HG03060 (cell line): ENCODE results near the gene FNBP1L.
"Not testable (repeated sequence)": the region's sequence is repeated elsewhere in the genome, so short reads cannot be mapped to it uniquely, and the experiment has no call there.

Experiments
- ATAC-seq: cut with Tn5 transposase; IDR thresholded peaks from one replicate; pipeline ENCODE4 v1.9.1; 2021; ENCODE audit warnings: low read depth, moderate number of reproducible peaks; ENCODE audit not compliant: unreplicated experiment

The FNBP1L gene

DNA sequence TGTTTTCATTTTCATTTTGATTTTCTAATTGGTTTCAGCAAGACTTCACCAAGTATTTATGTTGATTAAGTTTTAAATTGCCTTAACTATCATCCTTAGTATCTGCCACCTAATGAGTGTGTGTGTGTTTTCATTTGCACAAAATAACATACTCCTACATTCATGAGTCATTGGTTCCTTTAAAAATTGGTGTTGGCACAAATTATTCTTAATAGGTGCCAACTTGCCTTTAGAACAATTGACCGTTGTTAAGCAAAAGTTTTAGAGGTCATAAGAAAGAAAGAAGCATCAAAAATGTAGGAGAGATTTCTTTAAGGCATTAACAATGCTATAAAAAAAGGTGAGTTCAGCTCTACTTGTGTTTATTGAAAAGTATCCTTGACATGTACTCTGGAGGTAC, 77.5 kb downstream of the FNBP1L start:
- no peak for ATAC-seq

DNA sequence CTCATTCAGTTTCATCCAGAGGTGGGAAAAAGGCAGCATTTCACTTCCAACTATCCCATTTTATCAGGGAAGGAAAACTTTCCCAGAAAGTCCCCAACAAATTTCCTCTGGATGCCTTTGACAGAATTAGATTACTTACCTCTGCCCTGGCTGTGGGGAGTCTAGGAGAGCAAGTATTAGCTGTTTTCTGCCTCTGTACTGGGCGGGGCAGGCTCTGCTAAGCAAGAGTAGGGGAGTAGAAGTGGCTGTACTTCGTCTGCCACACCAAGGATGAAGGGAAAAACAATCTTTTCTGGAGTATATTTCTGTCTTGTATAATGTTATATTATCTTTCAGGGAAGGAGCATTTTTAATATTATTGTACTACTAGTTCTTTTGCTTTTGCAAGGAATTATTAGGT, 78.5 kb downstream of the FNBP1L start:
- no peak for ATAC-seq

DNA sequence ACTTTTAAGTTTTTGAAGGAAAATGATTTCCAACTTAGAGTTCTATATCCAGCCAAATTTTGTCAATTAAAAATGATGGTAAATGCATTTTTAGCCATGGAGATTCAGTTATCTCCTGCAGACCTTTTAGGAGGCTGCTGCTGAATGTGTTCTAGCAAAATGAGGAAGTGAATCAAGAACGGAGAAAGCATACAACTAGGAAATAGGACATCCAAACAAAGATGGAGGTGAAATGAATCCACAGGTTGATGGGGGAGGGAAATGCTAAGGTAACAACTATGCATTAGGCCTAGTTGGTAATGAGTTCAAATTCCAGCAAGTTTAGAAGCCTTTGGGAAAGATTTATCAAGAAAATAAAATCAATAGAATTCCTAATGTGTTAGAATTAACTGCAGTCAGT, 80.5 kb downstream of the FNBP1L start:
- ATAC-seq, result no peak

DNA sequence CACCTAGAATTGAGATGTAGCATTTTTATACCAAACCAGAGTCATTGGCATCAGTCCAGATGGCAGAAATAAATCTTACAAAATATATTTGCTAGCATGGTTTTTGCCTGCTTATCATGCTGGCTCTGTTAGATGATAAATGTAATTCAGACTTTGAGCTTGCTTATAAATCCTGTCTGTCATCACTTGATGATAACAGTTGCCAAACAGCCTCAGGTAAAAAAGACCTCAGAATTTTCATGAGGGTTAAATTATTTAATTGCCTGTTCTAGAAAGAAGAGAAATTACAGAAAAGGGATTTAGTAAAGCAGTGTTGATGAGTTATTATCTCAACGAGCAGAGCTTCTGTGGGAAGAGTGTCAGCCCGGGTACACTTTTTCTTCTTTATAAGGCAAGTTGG, 83.3 kb downstream of the FNBP1L start:
- no peak for ATAC-seq

DNA sequence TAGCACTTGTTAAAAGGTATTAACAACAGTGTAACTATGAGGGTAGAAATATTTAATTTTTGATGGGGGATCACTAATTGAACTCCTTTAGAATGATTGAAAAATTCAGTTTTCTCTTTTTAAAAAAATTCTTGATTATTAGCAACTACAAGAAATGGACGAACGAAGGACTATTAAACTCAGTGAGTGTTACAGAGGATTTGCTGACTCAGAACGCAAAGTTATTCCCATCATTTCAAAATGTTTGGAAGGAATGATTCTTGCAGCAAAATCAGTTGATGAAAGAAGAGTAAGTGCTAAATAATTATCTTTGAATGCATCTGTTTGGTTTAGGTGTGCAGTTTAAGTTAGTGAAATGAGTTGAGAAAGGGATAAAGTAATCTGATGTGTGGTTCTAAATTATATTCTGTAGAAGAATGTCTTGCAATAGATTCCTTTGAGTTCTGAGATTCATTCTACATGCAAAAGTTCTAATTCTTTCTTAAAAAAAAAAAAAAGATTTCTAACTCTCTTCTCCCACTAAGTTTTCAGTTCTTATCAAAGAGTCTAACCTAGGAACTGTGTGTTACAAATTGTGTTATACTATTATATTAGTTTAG, 85.0 kb downstream of the FNBP1L start:
- ATAC-seq, result no peak

DNA sequence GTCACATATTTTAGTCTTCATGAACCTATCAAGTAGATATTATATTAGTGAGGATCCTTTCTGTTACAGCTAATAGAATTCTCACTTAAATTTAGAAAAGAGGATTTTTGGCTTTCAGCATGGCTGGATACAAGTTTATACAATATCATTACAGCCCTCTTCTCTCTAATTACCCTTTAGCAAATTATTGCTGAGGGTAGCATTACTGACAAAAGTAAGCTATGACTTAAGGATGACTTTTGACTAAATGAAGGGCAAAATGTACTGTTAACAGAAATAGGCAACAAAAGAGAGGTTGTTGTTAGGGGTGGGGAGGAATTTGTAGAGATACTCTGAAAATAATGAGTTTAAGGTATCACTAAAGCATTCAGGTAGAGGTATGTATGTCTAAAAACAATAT, 85.8 kb downstream of the FNBP1L start:
- no peak for ATAC-seq

- no peak for ATAC-seq
Observed at GRCh38 chr1:93537396-93537795, 89.5 kb downstream of the FNBP1L start.

DNA sequence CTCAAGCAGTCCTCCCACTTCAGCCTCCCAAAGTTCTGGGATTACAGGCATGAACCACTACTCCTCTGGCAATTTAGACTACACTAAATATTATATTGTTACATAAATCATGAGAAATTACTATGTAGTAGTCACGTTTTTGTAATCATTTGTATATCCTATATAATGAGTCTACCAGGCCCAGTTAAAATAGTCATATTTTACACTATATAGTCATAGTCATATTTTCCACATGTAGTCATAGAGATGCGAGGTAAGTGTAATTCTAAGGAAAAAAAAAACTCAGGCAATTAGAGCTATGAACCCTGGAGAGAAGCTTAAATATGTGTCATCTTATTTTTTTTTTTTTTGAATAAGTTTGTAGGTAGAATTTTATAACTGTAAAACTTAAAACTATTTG, 90.0 kb downstream of the FNBP1L start:
- ATAC-seq, result no peak

DNA sequence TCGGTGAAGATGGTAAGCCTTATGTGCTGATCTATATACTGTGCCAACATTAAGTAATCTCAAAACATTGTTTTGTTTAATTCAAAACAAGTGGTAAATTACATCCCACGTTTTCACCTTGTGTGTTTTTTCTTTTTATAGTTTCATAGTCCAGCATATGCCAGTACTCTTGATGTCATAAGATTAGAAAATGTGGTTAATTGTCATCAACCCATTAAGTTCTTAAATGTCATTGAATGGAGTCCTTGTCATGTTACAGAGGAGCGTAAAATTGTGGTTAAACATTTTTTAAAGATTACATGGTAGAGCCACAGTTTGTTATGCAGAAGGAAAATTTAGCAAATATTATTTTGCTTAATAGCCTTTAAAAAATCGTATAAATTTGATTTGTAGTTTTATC, 93.1 kb downstream of the FNBP1L start:
- ATAC-seq, result no peak

DNA sequence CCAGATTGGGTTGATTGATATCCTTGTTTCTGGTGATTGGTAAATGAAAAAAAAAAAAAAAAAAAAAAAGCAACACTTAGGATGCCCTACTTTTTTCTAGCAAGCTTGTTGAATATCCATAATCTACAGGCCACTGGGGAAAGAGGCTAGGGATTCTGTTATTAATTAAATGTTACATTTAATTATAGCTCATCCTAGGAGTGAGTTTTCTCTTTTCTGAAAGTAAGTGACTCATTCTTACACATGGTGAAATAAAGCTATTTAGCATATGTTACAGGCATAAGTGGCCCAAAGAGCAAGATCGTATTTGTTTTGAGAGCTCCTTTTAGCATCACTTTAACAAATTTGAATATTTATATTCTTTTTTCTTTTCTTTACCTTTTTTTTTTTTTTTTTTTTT, 94.5 kb downstream of the FNBP1L start:
- ATAC-seq, result no peak

DNA sequence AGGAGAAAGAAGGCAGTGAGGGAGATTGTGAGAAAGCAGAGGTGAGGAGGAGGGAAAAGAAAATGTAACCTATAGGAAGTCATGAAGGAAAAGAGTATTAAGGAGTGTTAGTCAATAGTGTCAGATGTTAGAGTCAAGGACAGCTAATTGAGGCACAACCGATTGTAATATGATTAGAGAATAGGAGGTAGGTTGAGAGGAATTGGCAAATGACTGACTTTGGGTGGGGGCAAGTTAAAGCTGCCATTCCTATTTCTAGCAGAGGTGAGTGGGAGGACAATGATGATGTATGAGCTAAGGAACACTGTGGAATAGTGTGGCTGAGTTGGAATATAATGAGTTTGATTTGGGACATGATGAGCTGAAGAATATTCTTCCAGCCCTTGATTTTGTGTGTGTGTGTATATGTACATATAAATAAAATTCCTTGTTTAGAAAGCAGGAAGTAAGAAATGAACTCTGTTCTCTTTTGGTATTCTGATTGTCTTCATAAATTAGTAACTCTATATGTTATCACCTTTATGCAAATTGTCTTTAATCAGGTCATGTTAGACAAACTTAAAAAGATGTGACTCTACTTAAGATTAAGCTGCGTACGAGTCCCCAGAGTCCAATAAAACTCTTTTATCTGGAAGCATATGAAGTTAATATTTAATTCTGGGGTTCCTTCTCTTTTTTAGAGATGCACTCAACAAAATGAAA, 98.4 kb downstream of the FNBP1L start:
- no peak for ATAC-seq

DNA sequence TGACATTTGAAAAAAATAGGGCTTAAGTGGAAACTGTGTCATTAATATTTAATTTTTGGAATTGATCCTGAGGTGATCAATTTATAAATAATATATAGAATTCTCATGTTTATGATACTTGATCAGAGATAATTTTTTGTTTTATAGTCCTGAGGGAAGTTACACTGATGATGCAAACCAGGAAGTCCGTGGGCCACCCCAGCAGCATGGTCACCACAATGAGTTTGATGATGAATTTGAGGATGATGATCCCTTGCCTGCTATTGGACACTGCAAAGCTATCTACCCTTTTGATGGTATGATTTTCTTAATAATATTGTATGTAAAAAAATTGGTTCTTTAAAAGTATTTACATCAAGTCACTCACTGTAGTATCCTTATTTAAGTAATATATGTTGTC, 101.2 kb downstream of the FNBP1L start:
- ATAC-seq, result no peak

DNA sequence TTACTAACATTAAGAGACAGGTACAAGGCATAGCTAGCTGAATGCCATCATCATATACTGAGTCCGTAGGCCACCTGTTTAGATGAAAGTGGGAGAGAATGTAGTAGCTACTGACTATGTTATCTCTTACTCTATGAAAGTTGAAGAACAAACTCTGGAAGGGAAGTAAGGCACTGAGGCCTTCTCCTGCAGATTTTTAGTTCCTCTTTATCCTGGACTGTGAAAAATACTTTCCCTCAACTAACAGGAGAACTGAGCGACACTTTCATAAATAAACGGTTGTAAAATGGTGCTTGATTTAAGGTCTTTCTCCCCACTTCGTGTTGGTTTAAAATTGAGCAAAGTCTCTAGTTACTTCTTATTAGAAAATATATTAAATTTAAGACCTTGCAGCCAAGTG, 101.9 kb downstream of the FNBP1L start:
- no peak for ATAC-seq

DNA sequence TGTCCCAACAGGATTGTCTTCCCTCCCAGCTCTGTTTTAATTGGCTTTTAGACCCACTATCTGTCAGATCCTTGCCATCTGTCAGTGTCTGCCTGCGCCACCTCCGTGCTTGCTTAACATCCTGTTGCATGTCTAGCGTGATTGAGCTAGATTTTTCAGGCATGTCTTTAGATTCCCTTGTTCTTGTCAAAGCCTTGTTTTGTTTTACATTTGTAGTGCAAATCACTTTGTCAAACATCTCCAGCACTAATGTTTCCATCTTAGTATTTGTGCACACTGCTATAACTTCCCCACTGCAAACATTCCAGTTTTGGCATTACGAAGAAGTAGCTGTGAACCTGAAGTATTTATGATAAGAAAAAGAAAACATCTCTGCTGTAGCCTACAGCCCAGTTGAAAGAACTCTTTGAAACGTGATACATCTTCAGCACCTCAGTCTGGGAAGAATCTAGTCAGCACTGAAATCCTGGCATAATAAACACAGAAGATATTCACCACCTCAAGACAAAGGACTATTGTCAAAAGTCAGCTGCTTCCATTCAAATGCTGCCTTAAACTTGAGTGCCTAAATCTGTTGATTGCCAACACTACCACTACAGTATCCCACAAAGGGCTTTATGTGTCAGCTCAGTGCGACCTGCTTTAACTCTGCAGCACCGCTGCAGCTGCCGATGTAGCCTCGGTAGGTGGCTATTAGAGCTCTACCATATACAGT, 105.0 kb downstream of the FNBP1L start:
- ATAC-seq, result no peak

DNA sequence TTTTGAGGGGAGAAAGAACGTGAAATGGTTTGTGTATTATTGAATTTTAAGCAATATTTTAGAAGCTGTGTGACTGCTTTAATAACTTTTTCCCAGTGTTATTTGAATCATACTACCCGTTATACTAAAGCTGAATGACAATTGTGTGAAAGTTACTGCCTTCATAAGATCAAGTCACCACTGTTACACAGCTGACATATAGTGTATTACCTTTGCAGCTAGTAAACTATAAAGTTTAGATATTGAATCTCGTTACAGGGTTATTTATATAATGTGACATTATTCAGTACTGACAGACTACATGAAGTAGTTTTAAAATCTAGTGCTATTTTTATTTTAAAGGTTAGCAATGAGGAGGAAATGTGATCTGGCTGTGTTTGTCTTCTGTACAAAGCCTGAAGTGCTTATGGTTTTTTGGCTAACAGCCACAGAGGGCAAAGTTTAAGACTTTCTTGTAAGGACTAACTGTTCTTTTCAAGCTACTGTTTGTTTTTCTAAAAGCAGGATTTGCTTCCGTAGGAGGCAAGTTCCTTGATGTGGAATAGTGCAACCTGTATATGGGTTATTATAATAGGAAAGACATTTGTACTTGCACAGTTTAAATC, 106.1 kb downstream of the FNBP1L start:
- ATAC-seq, result not testable (repeated sequence)

DNA sequence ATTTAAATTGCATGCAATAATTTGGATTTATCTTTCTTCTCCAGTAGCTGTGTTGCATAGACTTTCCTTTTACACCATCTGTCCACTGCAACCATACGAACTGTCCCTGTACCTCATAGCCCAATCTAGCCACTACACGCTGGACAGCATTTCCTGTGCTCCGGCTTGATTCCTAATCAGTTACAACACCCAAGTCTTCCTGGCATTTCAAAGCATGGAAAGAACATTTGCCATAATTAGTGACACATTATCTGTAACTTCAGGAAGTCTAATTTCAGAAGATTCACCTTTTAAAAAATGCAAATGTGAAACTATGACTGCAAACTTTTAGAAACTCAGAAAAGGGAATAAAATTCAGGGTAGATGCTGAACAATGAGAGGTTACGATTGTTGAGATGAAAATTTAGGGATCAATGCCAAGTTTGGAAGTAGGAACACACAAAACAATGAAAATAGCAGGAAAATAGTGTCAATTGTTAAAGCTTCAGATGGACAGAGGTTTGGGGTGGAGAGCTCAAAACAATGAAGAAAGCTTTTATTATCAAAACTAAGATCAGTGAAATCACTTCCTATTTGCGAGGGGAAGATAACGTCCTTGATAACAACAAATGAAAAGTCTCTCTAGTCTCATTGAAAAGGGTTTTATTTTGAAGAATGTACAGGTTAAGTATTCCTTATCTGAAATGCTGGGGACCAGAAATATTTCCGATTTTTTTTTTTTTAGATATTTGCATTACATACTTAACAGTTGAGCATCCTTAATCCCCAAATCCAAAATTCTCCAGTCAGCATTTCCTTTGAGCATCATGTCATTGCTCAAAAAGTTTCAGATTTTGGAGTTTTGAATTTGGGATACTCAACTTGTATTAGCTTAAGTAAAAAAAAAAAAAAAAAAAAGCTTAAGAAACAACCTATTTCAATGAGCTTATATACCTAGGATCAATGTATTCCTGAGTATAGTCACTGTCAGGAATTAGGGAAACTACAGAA, 107.3 kb downstream of the FNBP1L start:
- ATAC-seq, result no peak

DNA sequence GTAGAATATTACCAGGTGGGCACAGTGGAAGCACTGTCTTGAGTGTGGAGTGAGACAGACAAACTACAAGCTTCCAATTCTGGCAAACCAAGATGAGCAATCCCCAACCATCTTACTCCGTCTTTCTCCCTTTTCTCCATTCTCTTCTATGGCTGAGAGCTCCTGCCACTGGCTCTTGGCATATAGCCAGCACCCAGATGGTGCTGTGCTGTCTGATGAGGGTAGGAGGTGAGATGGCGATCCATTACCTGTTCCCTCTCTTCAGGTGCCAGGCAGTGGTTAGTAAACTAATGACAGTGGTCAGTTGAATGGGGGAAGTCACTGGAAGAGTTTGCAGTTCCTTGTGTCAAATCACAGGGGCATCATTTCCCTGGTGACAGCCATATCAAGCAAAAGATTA, 108.4 kb downstream of the FNBP1L start:
- ATAC-seq, result no peak

- ATAC-seq, result no peak
Observed at GRCh38 chr1:93559045-93559444, 111.1 kb downstream of the FNBP1L start.

DNA sequence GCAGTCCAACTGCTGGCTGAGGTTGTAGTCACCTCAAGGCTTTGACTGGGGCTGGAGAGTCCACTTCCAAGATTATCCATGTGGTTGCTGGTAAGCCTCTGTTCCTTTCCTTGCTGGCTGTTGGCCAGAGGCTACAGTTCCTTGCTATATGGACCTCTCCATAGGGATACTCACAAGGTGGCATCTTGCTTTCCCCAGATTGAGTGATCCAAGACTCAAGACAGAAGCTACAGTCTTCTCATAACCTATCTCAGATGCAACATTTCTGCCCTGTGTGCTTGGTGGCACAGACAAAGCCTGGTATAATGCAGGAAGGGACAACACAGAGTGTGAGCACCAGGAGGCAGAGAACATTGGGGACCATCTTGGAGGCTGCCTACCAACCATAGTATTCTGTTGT, 111.8 kb downstream of the FNBP1L start:
- no peak for ATAC-seq

DNA sequence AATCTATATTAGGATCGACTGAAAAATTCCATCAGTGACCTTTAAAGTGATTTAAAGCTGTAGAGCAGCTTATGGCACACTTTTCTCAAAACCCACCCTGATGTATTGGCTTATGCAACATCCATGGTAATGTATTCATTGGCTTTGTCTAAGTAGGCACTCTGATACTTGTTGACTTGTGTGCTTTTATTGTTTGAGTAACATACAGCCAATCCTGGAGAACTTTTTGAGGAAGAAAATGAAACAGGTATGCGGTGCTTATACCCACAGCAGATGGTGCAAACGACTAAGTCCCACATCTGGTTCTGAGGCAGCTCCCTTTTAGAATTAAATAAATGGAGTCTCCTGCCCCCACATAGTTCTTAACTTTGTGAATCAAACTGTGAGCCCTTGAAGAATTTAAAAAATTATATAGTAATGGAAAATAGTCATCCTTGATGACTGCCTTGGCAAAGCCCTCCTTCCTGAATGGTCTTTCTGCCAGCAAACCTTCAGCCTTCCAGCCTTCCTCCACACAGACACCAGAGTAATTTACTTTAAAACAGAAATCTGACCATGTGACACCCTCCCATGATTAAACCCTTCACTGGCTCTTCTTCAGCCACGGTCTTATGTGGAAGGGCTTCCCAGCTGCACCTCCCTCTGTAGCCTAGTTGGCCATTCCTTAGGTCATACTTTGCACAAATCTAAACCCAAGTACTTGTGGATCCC, 117.7 kb downstream of the FNBP1L start:
- ATAC-seq, result no peak
